Anterior cingulate cortex (tissue), 58 donors: Measurements from ENCODE around the gene SMIM41.

Experiments
- DNase-seq, 58 donors: peaks; one replicate each; lab custom pipeline; 2025; lab: John Stamatoyannopoulos, UW

Gene SMIM41

DNA sequence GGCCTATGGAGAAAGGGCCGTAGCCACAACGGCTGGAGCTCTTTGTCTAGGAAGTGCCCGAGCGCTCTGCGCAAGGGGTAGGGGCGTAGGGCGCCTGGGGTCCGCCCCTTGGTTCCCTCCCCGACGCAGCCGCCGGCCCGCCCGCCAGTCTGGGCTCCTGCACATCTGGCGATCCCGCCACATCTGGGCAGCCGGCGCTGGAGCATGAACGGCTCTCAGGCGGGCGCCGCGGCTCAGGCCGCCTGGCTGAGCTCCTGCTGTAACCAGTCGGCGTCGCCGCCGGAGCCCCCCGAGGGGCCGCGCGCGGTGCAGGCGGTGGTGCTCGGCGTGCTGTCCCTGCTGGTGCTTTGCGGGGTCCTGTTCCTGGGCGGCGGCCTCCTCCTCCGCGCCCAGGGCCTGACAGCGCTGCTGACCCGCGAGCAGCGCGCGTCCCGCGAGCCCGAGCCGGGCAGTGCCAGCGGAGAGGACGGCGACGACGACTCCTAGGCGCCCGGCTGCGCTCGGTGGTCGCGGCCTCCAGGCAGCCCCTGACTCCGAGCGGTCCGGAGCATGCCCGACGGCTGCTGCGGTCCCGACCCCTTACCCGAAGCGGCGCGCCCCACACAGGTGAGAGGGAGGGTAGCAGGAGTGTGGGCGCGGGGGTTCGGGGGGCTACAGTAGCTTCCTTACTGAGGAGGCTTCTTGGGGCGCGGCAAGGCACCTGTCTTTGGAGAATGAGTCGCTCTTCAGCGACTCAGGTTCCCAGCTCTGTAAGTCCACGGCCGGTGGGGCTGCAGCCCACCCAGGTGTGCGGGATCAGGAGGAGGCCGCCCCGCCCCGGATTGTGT, at the start of gene SMIM41:
Gene SMIM41, plus strand, starts transcription at position 129 of the 827 bp plus-strand sequence. Its CDS starts 76 bp downstream, at position 205.
- no peak for DNase-seq

DNA sequence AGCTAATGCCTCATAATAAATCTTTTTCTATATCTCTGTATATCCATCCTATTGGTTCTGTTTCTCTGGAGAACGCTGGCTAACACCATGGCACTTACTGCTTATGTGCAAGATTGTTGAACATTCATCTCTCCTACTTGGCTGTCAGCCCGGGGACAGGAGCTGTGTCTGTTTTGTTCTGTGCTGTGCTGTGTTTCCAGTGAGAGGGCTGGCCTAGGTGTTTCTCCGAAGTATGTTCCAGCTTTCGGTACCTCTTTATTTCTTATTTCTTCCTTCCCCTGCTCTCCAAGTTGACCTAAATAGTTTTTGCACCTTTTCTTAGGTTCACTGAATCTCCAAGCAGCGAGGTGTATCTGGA, 47.1 kb upstream of the SMIM41 start:
- peak in 45 of 58 donors; percentile 25 to 75 (median 57) for DNase-seq

DNA sequence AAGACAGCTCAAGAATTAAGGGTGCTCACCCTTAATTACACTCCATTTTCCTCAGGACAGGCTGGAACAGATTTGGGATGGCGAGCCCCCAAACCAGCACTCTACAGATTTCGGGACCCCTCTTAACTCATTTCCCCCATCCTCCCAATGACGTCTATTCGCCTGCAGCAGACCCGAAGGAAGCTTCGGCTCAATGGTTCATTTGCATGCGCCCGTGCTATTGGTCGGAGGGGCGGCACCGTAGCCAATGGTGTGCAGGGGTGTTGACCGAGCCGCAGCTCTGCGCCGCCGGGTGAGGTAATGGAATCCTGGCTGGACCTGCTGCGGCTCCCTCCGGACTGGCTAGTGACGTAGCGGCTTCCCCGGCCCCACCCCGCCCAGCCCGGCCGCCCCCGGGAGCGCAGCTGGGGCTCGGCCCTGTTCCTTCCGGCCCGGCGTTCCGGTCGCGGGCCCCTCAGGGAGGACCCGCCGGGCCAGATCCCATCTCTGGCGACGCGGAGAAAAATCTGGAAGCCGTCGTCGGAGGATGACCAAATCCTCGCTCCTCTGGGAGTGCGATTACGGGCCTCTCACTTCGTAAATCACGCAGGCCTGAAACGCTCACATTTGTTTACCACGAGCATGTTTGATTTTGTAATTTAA, 46.6 kb upstream of the SMIM41 start:
- DNase-seq = peak; percentile 69 to 99 (median 95)

DNA sequence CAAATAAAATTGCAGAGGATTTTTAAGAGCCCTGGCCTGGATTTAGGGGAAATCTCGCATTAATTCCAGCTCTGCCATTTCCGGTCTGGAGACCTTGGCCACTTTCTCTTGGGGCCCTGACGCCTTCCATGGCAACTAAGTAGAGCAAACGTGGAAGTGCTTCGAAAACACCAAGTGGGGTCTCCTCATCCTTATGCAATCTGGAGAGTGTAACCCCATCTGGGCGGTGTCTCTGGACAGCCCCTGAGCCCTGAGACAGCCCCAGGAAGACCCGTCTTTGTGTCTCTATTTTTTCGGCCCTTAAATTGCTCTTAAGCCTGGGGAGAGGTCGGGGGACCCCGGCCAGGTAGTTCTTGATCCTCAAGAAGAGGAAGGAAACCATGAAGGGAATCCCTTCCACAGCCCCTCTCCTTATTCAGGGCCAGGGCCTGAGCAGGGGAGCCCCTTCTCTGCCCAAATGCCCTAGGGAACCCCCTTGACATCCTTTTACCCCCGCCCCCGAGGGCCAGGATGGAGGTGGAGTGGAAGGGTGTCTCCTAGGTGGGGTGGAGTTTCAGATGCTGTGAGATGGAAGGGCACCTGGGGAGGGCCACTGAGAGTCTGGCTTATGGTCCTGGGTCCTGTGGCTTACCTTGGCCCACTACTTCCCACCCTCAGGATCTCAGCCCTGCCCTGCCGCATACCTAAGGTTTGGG, 45.9 kb upstream of the SMIM41 start:
- no peak for DNase-seq

DNA sequence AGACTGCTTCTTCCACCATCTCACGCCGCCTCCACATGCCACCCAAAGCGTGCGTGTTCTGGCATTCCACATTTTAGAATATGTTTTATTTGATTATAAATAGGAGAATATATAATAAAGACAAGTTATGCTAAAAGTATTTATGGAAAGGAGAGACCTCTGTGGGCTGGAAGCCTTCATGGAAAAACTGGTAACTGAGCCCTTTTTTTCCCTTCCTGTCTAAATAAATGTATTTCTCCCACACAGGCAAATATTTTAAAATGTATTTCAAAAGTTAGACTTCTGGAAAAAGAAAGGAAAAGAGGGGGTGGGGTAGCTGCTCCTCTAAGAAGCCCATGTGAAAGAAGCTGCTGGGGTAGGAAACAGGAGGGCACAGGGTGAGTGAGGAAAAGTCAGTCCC, 44.3 kb upstream of the SMIM41 start:
- no peak for DNase-seq

DNA sequence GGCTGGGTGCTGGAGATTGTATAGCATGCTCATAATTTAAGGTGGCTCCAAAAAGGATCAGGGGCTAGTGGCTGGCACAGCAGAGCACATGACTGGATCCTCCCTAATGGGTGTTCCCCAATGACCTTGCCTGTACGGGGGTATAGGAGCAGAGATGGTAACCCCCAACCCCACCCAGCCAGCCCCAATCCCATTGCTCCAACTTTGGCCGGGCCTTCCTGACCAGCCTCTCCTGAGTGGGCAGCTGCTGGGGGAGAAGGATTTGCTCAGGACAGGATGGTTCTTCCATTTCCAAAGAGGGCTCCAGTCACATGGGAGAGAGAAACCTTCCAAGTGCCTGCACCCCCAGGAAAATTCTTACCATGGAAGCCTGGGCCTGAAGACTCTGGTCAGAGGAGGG, 43.6 kb upstream of the SMIM41 start:
- DNase-seq = no peak

DNA sequence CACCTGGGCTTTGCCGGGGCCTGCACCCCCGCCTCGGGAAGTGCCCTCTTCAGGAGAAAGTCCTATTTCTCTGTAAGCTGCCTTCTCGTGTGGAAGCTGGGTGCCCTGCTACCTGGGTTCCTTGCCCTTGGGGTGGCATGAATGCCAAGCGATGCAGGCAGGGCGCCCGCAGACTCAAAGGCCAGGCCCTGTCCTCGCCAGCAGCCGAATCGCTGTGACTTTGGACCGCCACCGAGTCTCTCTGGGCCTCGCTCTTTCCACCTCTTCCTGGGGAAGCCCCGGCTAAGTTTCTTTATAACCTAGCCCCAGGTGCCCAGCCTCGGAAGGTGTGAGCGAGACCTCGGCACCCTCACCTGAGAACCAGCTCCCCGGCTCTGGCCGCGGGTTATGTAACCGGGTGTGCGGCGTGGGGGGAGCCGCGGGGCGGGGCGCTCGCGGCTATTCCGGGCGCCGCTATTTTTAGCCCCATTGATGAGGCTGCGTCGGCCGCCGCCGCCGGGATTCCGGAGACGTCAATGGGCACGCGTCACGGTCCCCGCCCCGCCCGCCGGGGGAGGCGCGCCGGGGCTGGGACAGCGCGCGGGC, 42.8 kb upstream of the SMIM41 start:
- peak in 56 of 58 donors; percentile 29 to 88 (median 74) for DNase-seq

DNA sequence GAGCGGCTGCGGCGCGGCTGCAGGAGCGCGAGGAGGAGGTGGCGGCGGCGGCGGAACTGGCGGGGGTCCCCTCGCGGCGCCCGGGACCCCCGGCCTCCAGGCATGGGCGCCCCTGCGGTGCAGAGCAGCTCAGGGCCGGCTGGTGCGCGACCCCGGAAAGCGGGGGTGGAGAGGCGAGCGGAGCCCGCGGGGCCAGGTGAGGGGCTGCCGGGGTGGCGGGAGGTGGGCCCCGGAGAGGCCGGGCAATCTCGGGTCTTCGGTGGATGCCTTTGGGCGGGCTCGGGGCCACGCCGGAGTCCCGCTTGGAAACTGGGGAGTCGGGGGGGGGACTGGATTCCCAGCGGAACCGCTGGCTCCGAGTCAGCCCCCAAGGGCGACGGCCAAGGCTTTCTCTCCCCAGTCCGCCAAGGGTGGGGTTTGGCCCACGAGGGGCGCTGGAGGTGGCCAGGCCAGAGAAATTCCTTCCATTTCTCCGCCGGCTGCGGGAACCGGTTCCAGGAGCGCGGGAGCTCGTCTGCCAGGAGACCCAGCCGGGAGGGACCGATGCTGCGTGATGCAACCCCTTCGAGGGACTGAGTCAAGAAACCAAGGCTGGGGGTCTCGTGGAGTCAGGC, 42.1 kb upstream of the SMIM41 start:
- peak in 12 of 58 donors; percentile 18 to 67 (median 30) for DNase-seq

DNA sequence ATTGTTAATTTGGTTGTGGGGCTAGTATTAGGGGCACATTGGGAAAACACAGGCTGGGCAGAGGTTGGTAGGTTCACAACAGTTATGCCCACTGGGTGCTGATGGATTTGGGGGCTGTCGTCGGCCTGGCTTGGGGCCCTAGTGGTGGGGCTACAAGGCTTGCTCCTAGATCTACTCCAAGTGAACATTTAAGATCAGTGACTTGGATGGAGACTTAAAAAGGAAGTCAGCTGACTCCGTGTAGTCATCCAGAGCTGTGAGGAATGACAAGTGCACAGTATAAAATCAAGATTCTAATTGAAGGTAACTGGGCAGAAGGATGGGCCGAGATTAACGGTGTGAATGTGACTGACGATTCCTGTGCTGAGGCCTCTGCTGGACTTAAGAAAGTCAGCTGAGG, 41.1 kb upstream of the SMIM41 start:
- peak in 1 of 58 donors; percentile 34 for DNase-seq

DNA sequence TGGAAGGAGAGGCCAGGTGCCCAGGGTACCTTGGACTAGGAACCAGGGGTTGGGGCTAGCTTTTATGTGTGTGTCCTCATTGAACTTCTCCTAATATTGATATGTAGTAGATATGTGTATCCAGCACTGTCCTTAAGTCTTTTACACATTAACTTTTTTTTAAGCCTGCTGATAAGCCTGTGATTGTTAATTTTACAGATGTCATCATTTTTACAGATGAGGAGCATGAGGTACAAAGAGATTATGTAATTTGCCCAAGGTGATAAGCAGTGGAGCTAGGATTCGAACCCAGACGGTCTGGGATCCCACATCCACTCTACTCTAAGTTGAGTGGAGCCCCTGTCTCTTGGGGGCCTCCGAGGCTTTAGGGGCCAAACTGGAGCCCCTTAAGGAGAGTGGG, 38.5 kb upstream of the SMIM41 start:
- no peak for DNase-seq

DNA sequence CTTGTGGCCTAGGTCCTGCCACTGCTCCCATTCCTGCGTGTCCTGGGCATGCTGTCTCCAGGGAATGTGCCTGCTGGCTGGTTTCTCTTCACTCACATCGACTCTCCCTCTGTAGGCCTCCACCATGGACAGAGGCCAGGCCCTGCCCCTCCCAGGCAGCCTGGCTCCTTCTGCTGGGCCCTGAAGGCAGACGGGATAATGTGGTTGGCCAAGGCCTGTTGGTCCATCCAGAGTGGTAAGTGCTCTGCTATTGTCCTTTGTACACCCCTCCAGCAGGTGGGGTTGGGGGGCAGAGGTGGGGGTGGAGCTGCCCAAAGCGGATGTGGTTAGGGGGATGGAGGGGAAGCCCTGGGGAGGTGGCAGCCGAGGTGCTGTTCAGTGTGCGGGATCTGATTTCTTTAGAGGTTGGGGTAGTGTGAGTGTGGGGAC, 37.8 kb upstream of the SMIM41 start:
- peak in 7 of 58 donors; percentile 26 to 45 (median 33) for DNase-seq

DNA sequence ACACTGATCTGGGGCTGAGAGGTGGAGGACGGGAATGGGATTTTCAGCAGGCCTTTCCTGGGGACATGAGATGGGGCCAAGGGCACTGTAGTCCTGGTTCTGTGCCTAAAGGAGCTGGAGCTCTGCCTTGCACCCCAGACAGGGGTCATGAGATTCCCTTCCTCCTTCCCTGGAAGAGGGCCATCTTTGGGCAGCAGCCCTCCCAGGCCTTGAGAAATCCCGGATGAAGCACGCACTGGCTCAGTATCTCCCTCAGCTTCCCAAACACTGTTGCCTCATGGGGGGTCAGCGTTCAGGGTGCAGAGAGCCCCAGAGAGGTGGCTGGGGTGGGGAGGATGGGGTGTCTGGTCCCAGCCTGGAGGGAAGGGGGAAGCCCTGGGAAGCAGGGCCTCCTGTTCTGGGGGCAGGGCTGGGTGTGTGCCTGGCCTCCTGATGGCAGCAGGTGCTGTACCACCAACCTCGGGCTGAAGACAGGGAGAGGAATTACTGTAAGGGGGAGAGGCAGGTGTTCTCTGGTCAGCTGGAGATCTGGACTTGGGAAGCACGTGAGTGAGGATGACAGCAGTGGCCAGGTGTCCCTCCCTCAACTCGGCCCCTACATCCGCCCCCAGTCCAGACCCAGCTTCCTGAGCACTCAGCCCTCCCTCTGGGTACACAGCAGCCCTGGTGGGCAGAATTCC, 36.7 kb upstream of the SMIM41 start:
- DNase-seq = no peak

DNA sequence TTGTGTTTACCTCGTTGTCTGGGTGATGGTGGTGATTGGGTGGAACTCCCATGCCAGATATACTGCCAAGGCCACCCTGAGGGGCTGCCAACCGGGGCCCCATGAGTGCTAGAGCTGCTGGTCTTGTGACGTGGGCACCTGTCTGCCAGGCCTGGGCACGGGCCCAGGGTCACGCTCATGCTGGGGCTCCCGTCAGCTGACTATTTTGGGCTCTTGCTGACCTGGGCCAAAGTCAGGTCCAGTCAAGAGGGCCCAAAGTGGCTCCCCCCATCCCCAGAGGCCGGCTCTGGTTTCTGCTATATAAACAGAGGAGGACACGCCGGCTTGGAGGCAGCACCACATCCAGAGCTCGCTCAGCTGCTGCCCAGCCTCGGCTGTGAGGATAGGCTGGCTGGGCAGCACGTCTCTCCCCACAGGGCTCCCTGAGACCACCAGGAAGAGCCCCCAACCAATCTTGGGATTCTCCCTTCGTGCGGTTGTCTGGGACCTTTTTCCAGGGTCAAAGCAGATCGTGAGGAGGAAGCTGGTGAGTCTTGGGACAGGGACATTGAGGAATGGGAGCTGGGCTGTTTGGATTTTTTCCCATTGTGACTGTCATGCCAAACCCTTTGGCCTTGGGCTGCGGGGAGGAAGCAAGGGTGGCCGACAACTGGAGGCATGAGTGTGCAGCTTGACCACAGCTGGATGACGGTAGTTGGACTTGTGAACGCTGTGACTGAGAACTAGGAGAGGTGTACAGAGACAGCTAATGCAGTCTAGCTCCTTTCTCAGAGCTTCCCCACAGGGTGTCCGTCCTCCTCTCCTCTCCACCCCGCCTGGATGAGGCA, 35.9 kb upstream of the SMIM41 start:
- peak in 7 of 58 donors; percentile 17 to 55 (median 29) for DNase-seq

DNA sequence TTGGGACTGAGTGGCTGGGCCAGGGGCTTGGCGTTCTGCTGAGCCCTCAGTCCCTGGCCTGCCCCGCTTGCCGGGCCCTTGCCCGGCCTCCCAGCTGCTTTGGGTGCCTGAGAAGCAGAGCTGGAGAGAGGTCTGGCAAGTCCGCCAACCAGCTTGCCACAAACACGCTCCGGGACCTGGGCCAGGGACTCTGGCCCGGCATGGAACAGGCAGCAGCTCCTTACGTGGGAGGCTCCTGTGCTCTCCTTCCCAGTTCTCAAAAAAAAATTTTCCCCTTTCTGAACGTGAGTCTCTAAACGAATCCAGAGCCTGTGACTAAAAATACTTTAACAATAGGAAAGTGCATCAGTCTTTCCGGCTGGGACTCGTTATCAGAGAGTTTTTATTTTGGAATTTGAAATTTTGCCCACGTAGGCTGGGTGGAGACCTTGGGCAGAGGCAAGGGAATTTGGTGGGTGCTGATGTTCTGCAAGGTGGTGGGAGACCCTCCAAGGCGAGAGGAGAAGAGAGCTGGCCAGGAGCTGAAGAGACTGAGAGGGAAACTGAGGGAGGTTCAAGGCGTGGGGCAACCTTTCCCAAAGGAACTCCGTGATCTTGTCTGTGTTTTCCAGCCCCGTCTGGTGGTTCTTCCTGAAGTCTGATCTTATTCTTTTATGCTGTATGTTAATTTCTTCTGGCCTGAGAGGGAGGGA, 35.1 kb upstream of the SMIM41 start:
- DNase-seq = peak in 49 of 58 donors; percentile 25 to 87 (median 63)

DNA sequence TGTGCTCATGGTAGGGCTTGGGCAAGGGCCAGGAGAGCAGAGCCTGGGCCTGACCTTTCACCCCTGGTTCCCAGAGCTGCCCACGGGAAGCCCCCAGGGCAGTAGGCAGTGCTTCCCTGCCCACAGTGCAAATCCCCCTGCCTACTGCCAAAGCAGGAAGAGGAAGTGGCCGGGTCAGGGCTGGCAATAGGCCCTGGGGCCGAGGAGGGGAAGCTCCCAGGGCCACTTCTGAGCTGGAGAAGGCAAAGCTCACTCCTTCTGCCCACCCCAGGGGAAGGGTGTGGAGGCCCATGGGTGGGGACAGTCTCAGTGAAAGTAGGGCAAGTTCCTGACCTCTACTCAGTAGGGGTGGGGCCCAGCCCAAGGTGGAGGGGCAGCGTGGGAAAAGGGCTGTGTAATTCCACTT, 33.7 kb upstream of the SMIM41 start:
- peak in 3 of 58 donors; percentile 12 to 39 (median 33) for DNase-seq

DNA sequence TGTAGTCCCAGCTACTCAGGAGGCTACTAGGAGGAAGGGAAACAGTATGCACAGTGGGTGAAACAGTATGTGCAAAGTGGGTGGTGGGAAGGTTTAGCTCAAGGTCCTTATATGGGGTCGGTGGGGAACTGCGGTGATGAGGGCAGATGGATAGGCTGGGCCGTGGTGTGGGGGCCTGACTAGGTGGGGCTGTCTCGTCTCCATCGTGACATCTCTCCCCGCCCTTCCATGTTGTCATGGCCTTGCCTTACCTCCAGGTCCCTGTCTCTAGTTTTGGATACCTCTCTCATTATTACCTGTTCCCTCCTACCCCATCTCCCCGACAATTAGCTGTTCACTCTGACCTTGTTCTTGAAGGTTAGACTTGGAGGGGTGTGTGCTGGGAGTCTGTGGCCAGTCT, 32.6 kb upstream of the SMIM41 start:
- DNase-seq = no peak

DNA sequence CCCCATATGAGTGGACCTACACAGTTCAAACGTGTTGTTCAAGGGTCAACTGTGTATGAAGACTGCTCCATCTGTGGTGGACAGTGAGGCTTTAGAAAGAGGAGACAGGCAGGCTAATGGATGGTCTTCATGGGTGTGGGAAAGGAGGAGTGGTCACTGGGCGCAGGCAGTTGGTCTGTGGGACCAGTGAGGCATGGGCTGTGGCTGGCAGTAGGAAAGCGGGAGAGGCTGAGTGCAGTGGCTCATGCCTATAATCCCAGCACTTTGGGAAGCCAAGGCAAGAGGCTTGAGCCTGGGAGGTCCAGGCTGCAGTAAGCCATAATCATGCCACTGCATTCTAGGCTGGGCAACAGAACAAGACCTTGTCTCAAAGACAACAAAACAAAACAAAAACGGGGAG, 30.2 kb upstream of the SMIM41 start:
- DNase-seq = no peak

DNA sequence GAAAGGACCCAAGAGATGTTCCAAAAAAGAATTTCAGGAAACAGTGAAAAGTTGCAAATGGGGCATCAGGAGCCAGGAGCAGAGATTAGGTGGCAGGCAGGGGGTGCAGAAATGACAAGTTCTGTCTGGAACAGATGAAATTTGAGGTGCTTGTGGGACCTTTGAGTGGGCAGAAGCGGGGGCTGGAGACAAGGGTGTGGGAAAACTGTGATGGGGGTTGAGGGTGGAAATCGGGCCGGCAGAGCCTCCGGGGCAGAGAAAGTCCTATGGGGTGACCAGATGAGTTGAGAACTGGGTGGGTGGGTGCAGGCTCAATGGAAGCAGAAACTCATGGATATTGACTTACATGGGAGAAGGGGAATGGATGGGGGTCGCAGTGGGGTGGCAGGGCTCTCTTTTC, 29.8 kb upstream of the SMIM41 start:
- DNase-seq = no peak
